Stimulated activated CD4-positive, alpha-beta T cell treated with anti-CD3 and anti-CD28 coated beads, Interleukin-2, amount 100 ng/mL, for 4 hours (primary cell): ENCODE measurements around the gene ERCC2.

ENCODE experiments used
- DNase-seq: peaks from one replicate; pipeline ENCODE4 v3.0.0-alpha.2; 2020; ENCODE audit warnings: low read depth

The ERCC2 gene

GRCh38 chr19:45303269-45304060 is 66.9 kb downstream of the ERCC2 start:
- no peak for DNase-seq

- no peak for DNase-seq
These were observed 68.0 kb downstream of the ERCC2 start for GRCh38 chr19:45302416-45302815.
